GM20431 (cell line): ENCODE results near the gene ADGRL3.
"Not testable (repeated sequence)": the region's sequence is repeated elsewhere in the genome, so short reads cannot be mapped to it uniquely, and the experiment has no call there.

Experiments
- in situ Hi-C: fragments of 300-500 bp; cut with MseI, MboI; formaldehyde crosslinking; loops from one replicate; pipeline ENCODE4 v1.15.0; 2020; ENCODE audit warnings: low sequenced_read_pairs; ENCODE audit not compliant: unreplicated experiment

ADGRL3 gene

GRCh38 chr4:61462451-61463326, 262.6 kb downstream of the ADGRL3 start:
- in situ Hi-C loops = no loop called here

- in situ Hi-C loops = no loop called here
Measured at GRCh38 chr4:61468024-61468720, 268.0 kb downstream of the ADGRL3 start.

- in situ Hi-C loops = no loop called here
Measured at GRCh38 chr4:61473306-61473705, 273.2 kb downstream of the ADGRL3 start.

GRCh38 chr4:61478340-61478739, 278.2 kb downstream of the ADGRL3 start:
- in situ Hi-C loops = no loop called here

GRCh38 chr4:61485056-61485455, 284.9 kb downstream of the ADGRL3 start:
- in situ Hi-C loops = no loop called here

GRCh38 chr4:61489927-61490326, 289.8 kb downstream of the ADGRL3 start:
- in situ Hi-C loops = no loop called here

GRCh38 chr4:61493041-61493440, 292.9 kb downstream of the ADGRL3 start:
- in situ Hi-C loops = no loop called here

- in situ Hi-C loops = no loop called here
Measured at GRCh38 chr4:61493470-61493869, 293.3 kb downstream of the ADGRL3 start.

GRCh38 chr4:61500883-61501282, 300.8 kb downstream of the ADGRL3 start:
- in situ Hi-C loops = no loop called here

- in situ Hi-C loops = no loop called here
Measured at GRCh38 chr4:61501812-61502211, 301.7 kb downstream of the ADGRL3 start.

GRCh38 chr4:61505773-61506685, 305.9 kb downstream of the ADGRL3 start:
- in situ Hi-C loops = no loop called here

- in situ Hi-C loops = no loop called here
Measured at GRCh38 chr4:61507091-61507490, 307.0 kb downstream of the ADGRL3 start.

- in situ Hi-C loops = not testable (repeated sequence)
Measured at GRCh38 chr4:61509721-61510241, 309.7 kb downstream of the ADGRL3 start.

- in situ Hi-C loops = no loop called here
Measured at GRCh38 chr4:61511716-61512488, 311.8 kb downstream of the ADGRL3 start.

- in situ Hi-C loops = no loop called here
Measured at GRCh38 chr4:61514991-61515390, 314.9 kb downstream of the ADGRL3 start.

GRCh38 chr4:61517144-61517543, 317.0 kb downstream of the ADGRL3 start:
- in situ Hi-C loops = no loop called here

- in situ Hi-C loops = no loop called here
Measured at GRCh38 chr4:61520166-61520565, 320.0 kb downstream of the ADGRL3 start.

- in situ Hi-C loops = no loop called here
Measured at GRCh38 chr4:61520681-61521160, 320.6 kb downstream of the ADGRL3 start.

GRCh38 chr4:61521451-61521850, 321.3 kb downstream of the ADGRL3 start:
- in situ Hi-C loops = no loop called here
